Kidney (tissue), 14 donors: ENCODE data around the gene ERFL. TPM values are rescaled to one million over a fixed set of nuclear protein-coding genes. Genes with fewer than 3 reads are reported as not detected.

Experiments used
- DNase-seq, 5 donors: peaks; one replicate each; pipeline ENCODE4 v3.0.0-alpha.2; 2013 to 2020
- FAIRE-seq: peaks from 2 replicates; lab custom pipeline; 2012; peaks lifted over from hg19 to GRCh38; lab: Jason Lieb, UNC
- H3K27ac ChIP-seq, 2 donors: one replicate each; pipeline ENCODE4 v1.7.0; 2013; ENCODE audit warnings: low read depth in 2 of 2, low read length in 2 of 2, inconsistent platforms in 1 of 2
- H3K27me3 ChIP-seq: one replicate; pipeline ENCODE4 v1.7.1; 2013; ENCODE audit warnings: low read length, inconsistent platforms; ENCODE audit not compliant: control insufficient read depth, insufficient read depth
- H3K36me3 ChIP-seq, 3 donors: one replicate each; pipeline versions ENCODE4 v1.7.0 to v1.7.1; 2013; ENCODE audit warnings: low read length in 3 of 3, control low read depth in 1 of 3, inconsistent platforms in 1 of 3; ENCODE audit not compliant: insufficient read depth in 3 of 3, control insufficient read depth in 2 of 3
- H3K4me1 ChIP-seq, 3 donors: one replicate each; pipeline versions ENCODE4 v1.7.0 to v1.7.1; 2013; ENCODE audit warnings: low read length in 3 of 3, inconsistent platforms in 1 of 3, low read depth in 1 of 3; ENCODE audit not compliant: control insufficient read depth in 2 of 3, insufficient read depth in 2 of 3
- H3K4me3 ChIP-seq, 3 donors: one replicate each; pipeline versions ENCODE4 v1.7.0 to v1.8.1; 2013; ENCODE audit warnings: low read length in 3 of 3, control low read depth in 1 of 3, inconsistent platforms in 1 of 3
- H3K9ac ChIP-seq, 3 donors: one replicate each; pipeline versions ENCODE4 v1.7.0 to v1.7.1; 2013; ENCODE audit warnings: low read length in 3 of 3, control low read depth in 1 of 3, inconsistent platforms in 1 of 3
- H3K9me3 ChIP-seq, 3 donors: one replicate each; pipeline versions ENCODE4 v1.7.0 to v1.7.1; 2013; ENCODE audit warnings: low read length in 3 of 3, control low read depth in 1 of 3, inconsistent platforms in 1 of 3; ENCODE audit not compliant: control insufficient read depth in 2 of 3, insufficient read depth in 1 of 3
- CTCF ChIP-seq: IDR thresholded peaks from 3 replicates; pipeline ENCODE4 v1.5.1; 2012; ENCODE audit warnings: mild to moderate bottlenecking, moderate library complexity, borderline replicate concordance; ENCODE audit not compliant: insufficient read depth; ENCODE audit errors: extremely low read depth
- intact Hi-C: fragments of 100-400 bp; cut with DNase I; formaldehyde crosslinking; loops from one replicate; pipeline ENCODE4 v1.11.1; 2022
- polyA plus RNA-seq: library from polyadenylated mRNA; stranded (reverse); fragments of 350-450 nt; fragmentation: Illumina TruSeq; extraction: RNeasy Lipid Tissue Mini Kit (QIAGEN cat#74804); gene quantifications from one replicate; pipeline ENCODE4 v1.2.3, GENCODE V29; 2014; ENCODE audit warnings: low read depth, low replicate concordance; ENCODE audit not compliant: insufficient read depth
- total RNA-seq: library from RNA; stranded (reverse); fragmentation: NEBNext Ultra II Directional; extraction: Animal tissue kit (Norgen Biotek cat#: 25700); gene quantifications from one replicate; pipeline ENCODE4 v1.2.1, GENCODE V29; 2021
- donor health status: control.
- donor health status: control.
- donor health status: control.
- donor health status: control.
- donor health status: control.
- donor health status: DM: yes; HTN: yes; CAD: no.
- donor health status: Normal renal cell carcinoma (clear cell type).

Gene ERFL
- total and polyA plus RNA-seq, 2 donors from 2014 or later, result 0.69 TPM; not detected in 1

GRCh38 chr19:41944336-41944735, 16.1 kb upstream of the ERFL start:
- H3K4me1 ChIP-seq, result no peaks in the 10 kb centered on the region
- H3K27me3 ChIP-seq, result no peaks in the 10 kb centered on the region
- intact Hi-C loops, result no loop called here
- no peaks in the 10 kb centered on the region for H3K36me3 ChIP-seq
- FAIRE-seq, result no peak
- no peak overlapping the region for H3K9ac ChIP-seq
- no peaks in the 10 kb centered on the region for H3K9me3 ChIP-seq
- H3K27ac ChIP-seq, result no peak overlapping the region
- no peak overlapping the region for H3K4me3 ChIP-seq
- no peak for TF ChIP-seq CTCF
- DNase-seq, result no peak

- intact Hi-C loops, result no loop called here
- no peak for DNase-seq
- Histone ChIP-seq H3K36me3 (no peaks in the 10 kb centered on the region), H3K4me3 (no peak overlapping the region), H3K9ac (no peak overlapping the region), H3K27ac (no peak overlapping the region), H3K27me3 (peaks cover 4% of the 10 kb centered on the region), H3K4me1 (no peaks in the 10 kb centered on the region), H3K9me3 (no peaks in the 10 kb centered on the region)
- TF ChIP-seq CTCF, result no peak
- no peak for FAIRE-seq
Observed at GRCh38 chr19:41941410-41942202, 13.4 kb upstream of the ERFL start.

- Histone ChIP-seq H3K9ac (no peak overlapping the region), H3K27ac (no peak overlapping the region), H3K4me3 (no peak overlapping the region), H3K4me1 (no peaks in the 10 kb centered on the region), H3K9me3 (no peaks in the 10 kb centered on the region), H3K27me3 (peaks cover 11% of the 10 kb centered on the region), H3K36me3 (no peaks in the 10 kb centered on the region)
- DNase-seq, result peak in 3 of 5 donors; percentile 35 to 69 (median 60)
- intact Hi-C loops, result no loop called here
- TF ChIP-seq CTCF, result no peak
- FAIRE-seq, result no peak
Observed at GRCh38 chr19:41940731-41941409, 12.6 kb upstream of the ERFL start.
